Activated effector memory CD4-positive, alpha-beta T cell treated with Interleukin-2 at 50 U/mL for 16 hours (primary cell): ENCODE measurements around the gene FYTTD1.
A peak's percentile ranks its signal among the peaks of the same experiment; 100 is the strongest.
"Not testable (repeated sequence)": the region's sequence is repeated elsewhere in the genome, so short reads cannot be mapped to it uniquely, and the experiment has no call there.

ENCODE experiments used
- DNase-seq: peaks from one replicate; pipeline ENCODE4 v3.0.0-alpha.2; 2020

Gene FYTTD1

GRCh38 chr3:197749601-197750395 is at the start of gene FYTTD1:
FYTTD1 (plus strand) TSS chr3:197749883; CDS start chr3:197749972, 89 bp downstream.
- peak; percentile 86 for DNase-seq

GRCh38 chr3:197700095-197700494 is 49.6 kb upstream of the FYTTD1 start:
- DNase-seq, result no peak

GRCh38 chr3:197701841-197702240 is 47.8 kb upstream of the FYTTD1 start:
- no peak for DNase-seq

- no peak for DNase-seq
Measured at GRCh38 chr3:197706658-197707057, 43.0 kb upstream of the FYTTD1 start.

GRCh38 chr3:197709135-197709534 is 40.5 kb upstream of the FYTTD1 start:
- DNase-seq, result no peak

GRCh38 chr3:197710965-197711364 is 38.7 kb upstream of the FYTTD1 start:
- not testable (repeated sequence) for DNase-seq

- peak; percentile 78 for DNase-seq
Measured at GRCh38 chr3:197711973-197712707, 37.5 kb upstream of the FYTTD1 start.

- DNase-seq, result no peak
Measured at GRCh38 chr3:197713477-197713822, 36.2 kb upstream of the FYTTD1 start.

GRCh38 chr3:197714251-197714650 is 35.4 kb upstream of the FYTTD1 start:
- DNase-seq, result no peak

- DNase-seq, result no peak
Measured at GRCh38 chr3:197718891-197719290, 30.8 kb upstream of the FYTTD1 start.

- DNase-seq, result no peak
Measured at GRCh38 chr3:197720694-197721093, 29.0 kb upstream of the FYTTD1 start.

GRCh38 chr3:197722734-197723133 is 26.9 kb upstream of the FYTTD1 start:
- DNase-seq, result no peak

GRCh38 chr3:197727878-197728277 is 21.8 kb upstream of the FYTTD1 start:
- DNase-seq, result not testable (repeated sequence)

- no peak for DNase-seq
Measured at GRCh38 chr3:197728487-197728886, 21.2 kb upstream of the FYTTD1 start.

GRCh38 chr3:197730200-197730599 is 19.5 kb upstream of the FYTTD1 start:
- DNase-seq, result no peak

GRCh38 chr3:197730770-197731169 is 18.9 kb upstream of the FYTTD1 start:
- not testable (repeated sequence) for DNase-seq

- not testable (repeated sequence) for DNase-seq
Measured at GRCh38 chr3:197731483-197731882, 18.2 kb upstream of the FYTTD1 start.

GRCh38 chr3:197733042-197733441 is 16.6 kb upstream of the FYTTD1 start:
- no peak for DNase-seq

- no peak for DNase-seq
Measured at GRCh38 chr3:197734667-197735318, 14.9 kb upstream of the FYTTD1 start.

- peak; percentile 27 for DNase-seq
Measured at GRCh38 chr3:197736010-197736490, 13.6 kb upstream of the FYTTD1 start.

- peak; percentile 91 for DNase-seq
Measured at GRCh38 chr3:197736491-197737318, 13.0 kb upstream of the FYTTD1 start, which contains the start of gene RUBCN. RUBCN (minus strand) TSS chr3:197736904; CDS start chr3:197736719, 185 bp downstream.

- no peak for DNase-seq
Measured at GRCh38 chr3:197737319-197737649, 12.4 kb upstream of the FYTTD1 start.
